AG09319 (cell line): Measurements from ENCODE around the gene EYS.

ENCODE experiments used
- DNase-seq: peaks from one replicate; pipeline ENCODE4 v3.0.0-alpha.2; 2010; ENCODE audit warnings: low read depth; ENCODE audit errors: extremely low read depth
- CTCF ChIP-seq: IDR thresholded peaks from 2 replicates; pipeline ENCODE4 v1.5.1; 2011; ENCODE audit warnings: low read depth, mild to moderate bottlenecking, inconsistent platforms, low read length, moderate library complexity

Gene EYS

GRCh38 chr6:63808576-63808975, 1898.5 kb downstream of the EYS start:
- DNase-seq, result no peak
- TF ChIP-seq CTCF, result no peak

GRCh38 chr6:63807056-63807455, 1900.0 kb downstream of the EYS start:
- no peak for TF ChIP-seq CTCF
- no peak for DNase-seq

DNA sequence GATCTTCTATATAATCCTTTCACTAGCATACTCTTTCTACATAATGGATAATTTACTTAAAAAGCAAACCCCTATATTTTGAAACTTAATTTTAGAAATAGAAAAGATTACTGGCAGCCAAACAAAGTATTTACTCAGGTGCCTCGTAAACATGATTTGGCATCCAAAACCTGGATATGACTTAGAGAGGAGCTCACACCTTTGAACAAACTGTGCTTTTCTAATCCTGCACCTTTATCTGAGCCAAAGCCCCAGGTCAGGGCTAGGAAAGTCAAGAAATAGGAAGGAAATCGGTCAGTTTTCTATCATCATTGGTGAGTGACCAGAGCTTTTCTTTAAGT, 1900.5 kb downstream of the EYS start:
- DNase-seq, result no peak
- TF ChIP-seq CTCF, result no peak

DNA sequence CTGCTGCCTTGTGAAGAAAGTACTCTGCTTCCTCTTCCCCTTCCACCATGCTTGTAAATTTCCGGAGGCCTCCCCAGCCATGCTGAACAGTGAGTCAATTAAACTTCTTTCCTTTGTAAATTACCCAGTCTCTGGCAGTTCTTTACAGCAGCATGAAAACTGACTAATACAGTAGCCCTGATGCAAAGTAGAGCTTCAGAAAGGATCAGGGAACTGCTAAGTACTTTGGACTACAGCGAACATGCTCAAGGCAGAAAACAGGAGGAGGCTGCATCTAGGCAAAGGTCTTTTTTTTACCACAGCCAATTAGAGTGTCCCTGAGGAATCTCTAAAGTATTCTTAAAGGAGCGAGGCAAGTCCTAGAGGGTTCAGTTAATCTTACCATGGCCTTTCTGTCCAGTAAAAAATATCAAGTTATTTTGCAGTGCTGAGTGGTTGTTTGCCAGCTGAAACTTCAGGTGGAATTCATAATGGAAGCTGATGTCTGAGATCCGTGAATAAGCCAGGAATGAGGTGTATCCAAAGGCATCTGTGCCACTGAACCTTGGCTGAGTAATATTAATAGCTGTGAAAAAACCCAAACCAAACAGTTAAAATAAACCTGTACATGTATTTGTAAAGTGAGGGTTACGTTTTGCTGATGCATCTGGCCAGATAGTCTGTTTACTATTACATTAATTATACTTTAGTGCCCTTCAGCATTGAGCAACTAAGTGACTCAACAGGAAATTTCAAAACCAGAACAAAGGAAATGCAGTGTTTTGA, 1901.0 kb downstream of the EYS start:
- DNase-seq, result peak; percentile 52
- no peak for TF ChIP-seq CTCF

DNA sequence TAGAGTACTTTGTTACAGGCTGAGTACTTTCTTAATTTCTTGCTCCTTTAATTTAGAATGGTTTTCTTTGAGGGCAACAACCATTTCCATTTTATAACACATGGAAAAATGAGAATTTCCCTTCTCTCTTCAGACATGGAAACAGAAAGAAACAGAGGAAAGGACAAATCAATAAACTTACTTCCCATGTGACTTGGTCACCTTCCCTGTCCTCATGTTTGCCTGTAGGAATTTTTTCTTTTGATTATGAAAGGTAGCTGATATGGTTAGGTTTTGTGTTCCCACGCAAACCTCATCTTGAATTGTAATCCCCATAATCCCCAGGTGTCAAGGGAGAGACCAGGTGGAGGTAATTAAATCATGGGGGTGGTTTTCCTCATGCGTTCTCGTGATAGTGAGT, 1901.7 kb downstream of the EYS start:
- no peak for TF ChIP-seq CTCF
- DNase-seq, result no peak

GRCh38 chr6:63804381-63804956, 1902.6 kb downstream of the EYS start:
- TF ChIP-seq CTCF, result no peak
- DNase-seq, result no peak

DNA sequence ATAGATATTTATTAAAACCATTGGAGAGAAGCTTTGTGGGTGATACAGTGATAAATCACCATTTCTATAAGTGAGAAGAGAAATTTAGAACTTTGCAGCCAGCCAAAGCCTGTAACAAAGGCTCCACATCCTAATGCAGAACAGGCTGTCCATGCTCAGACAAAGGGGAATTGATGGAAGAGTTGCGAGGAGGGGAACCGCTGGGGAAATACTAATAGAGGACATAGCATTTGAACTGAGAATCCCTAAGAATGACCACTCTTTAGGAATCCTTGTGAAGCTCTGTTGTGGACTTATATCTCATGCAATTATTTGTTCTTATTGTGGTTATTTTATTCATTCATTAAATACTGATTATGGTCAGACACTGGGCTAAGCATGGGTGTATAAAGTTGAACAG, 1903.7 kb downstream of the EYS start:
- DNase-seq, result no peak
- no peak for TF ChIP-seq CTCF
